ENCODE data around the gene CNTRL.

The CNTRL gene

GRCh38 chr9:121179930-121180681 lies 105.4 kb downstream of the CNTRL start:
- DNase-seq (ENCODE audit: low spot score), result peak; percentile 28

- DNase-seq (ENCODE audit: low spot score), result no peak
Observed at GRCh38 chr9:121182101-121182836, 107.5 kb downstream of the CNTRL start.

GRCh38 chr9:121182989-121183388 lies 108.2 kb downstream of the CNTRL start:
- no peak for DNase-seq (ENCODE audit: low spot score)

- DNase-seq (ENCODE audit: low spot score), result no peak
Observed at GRCh38 chr9:121183666-121184423, 109.1 kb downstream of the CNTRL start.

- DNase-seq (ENCODE audit: low spot score), result no peak
Observed at GRCh38 chr9:121184463-121184862, 109.7 kb downstream of the CNTRL start.

GRCh38 chr9:121185178-121185745 lies 110.5 kb downstream of the CNTRL start:
- DNase-seq (ENCODE audit: low spot score), result no peak

- no peak for DNase-seq (ENCODE audit: low spot score)
Observed at GRCh38 chr9:121185774-121186403, 111.1 kb downstream of the CNTRL start.

GRCh38 chr9:121187636-121188305 lies 113.0 kb downstream of the CNTRL start:
- no peak for DNase-seq (ENCODE audit: low spot score)

- DNase-seq (ENCODE audit: low spot score), result no peak
Observed at GRCh38 chr9:121189006-121189405, 114.3 kb downstream of the CNTRL start.

GRCh38 chr9:121189660-121190059 lies 114.9 kb downstream of the CNTRL start:
- no peak for DNase-seq (ENCODE audit: low spot score)

GRCh38 chr9:121191235-121191634 lies 116.5 kb downstream of the CNTRL start:
- DNase-seq (ENCODE audit: low spot score), result no peak

GRCh38 chr9:121192518-121192917 lies 117.8 kb downstream of the CNTRL start:
- no peak for DNase-seq (ENCODE audit: low spot score)

GRCh38 chr9:121192959-121193640 lies 118.3 kb downstream of the CNTRL start:
- no peak for DNase-seq (ENCODE audit: low spot score)

GRCh38 chr9:121194730-121195129 lies 120.0 kb downstream of the CNTRL start:
- no peak for DNase-seq (ENCODE audit: low spot score)

GRCh38 chr9:121196389-121196788 lies 121.6 kb downstream of the CNTRL start:
- no peak for DNase-seq (ENCODE audit: low spot score)

GRCh38 chr9:121197132-121197531 lies 122.4 kb downstream of the CNTRL start:
- DNase-seq (ENCODE audit: low spot score), result no peak

- no peak for DNase-seq (ENCODE audit: low spot score)
Observed at GRCh38 chr9:121198512-121199042, 123.8 kb downstream of the CNTRL start.

GRCh38 chr9:121199921-121200320 lies 125.2 kb downstream of the CNTRL start:
- DNase-seq (ENCODE audit: low spot score), result no peak

GRCh38 chr9:121200356-121200755 lies 125.6 kb downstream of the CNTRL start:
- DNase-seq (ENCODE audit: low spot score), result no peak

- peak; percentile 14 for DNase-seq (ENCODE audit: low spot score)
Observed at GRCh38 chr9:121201045-121201737, 126.4 kb downstream of the CNTRL start.
